HG03064 (cell line): Measurements from ENCODE around the gene RPS18.

Source experiments
- ATAC-seq: cut with Tn5 transposase; IDR thresholded peaks from one replicate; pipeline ENCODE4 v1.9.1; 2021; ENCODE audit warnings: low read depth; ENCODE audit not compliant: unreplicated experiment

The RPS18 gene

DNA sequence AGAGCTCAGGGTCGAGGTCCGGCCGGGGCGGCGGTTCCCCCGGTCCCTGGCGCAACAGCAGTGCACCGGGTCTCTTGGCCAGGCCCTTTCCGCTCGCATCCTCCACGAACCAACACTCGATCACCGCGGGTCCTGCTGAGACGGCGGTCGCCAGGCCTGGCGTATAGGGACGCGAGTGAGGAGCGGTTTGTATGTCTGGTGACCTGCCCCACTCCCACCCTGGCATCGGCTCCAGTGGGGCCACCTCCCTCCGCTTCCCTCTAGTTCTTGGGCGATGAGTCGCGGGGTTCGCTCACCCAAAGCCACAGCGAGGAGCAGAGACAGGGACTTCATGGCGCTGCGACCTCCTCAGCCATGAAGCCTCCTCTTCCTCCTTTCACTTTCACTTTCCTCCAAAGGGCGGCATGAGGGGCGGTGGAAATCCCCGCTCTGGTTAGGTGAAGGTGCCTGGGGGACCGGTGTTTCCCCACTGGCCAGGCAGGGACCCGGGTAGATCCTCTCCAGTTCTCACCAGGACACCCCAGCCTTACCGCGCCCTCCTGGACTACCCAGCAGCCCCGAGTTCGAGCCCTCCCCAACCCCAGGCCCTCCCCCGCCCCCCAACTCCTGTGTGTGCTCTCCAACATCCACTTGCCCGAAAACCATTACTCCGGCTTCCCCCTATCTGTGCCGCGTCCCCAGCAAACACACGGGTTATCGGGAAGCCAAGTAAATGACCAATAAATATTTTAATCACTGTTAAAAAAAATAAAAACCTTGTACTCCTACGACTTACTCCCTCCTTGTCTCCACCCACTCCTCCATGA is 42.0 kb downstream of the RPS18 start, which contains the start of gene TAPBP:
Gene TAPBP (minus strand): TSS at position 370 of the 806 bp plus-strand sequence. CDS start 37 bp downstream, at position 333.
- peak; percentile 30 for ATAC-seq

DNA sequence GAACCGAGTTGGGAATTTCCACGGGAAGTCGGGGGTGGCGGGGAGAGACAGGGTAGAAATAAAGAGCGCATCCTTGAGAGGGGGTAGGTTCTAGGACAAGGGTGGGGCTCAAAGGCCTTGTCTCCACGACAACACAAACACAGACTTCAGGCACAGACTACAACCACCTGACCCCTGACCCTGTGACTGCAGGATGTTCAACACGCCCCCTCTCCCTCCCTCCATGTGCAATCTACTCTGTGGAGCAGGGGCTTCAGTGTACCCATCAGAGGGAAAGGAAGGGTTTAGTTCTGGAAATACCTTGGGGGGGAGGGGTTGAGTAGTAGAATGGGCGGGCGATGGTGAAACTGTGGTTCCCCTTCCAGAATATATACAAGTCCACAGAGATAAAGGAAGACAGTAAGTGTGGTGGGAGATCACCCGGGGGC is 42.7 kb downstream of the RPS18 start:
- no peak for ATAC-seq

DNA sequence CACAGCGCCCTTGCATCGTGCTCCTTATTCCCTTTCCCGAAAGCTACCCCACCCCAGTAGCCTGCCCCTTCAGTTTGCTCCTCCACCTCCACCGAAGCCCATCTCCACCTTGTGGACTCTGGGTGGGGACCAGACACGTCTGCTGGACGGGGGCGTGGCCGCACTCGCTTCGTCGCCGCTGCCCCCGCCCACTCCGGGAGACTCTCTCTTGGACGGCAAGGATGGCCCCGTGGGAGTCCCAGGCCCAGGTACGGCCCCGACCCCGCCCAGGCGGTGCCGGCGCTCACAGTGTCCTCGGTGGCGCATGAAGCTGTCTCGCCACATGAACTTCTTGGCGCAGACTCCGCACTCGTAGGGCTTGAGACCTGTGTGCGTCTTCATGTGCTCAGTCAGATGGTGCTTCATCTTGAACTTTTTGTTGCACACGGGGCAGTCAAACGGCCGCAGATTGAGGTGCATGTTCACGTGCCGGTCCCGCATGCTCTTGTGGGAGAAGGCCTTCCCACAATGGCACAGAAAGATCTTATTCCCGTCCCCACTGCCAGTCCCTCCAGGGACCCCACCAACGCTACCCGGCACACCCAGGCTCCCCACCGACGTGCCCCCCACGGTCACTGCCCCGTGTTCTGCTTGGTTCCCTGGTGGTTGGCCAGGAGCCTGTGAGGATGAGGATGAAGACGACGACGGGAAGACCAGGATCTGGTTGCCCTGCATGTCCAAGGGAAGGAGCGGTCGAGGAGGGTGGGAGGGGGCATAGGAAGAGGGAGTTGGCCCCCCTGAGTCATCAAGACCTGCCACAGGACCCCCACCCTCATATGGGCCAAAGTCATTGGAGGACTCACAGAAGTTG is 43.3 kb downstream of the RPS18 start:
- no peak for ATAC-seq

DNA sequence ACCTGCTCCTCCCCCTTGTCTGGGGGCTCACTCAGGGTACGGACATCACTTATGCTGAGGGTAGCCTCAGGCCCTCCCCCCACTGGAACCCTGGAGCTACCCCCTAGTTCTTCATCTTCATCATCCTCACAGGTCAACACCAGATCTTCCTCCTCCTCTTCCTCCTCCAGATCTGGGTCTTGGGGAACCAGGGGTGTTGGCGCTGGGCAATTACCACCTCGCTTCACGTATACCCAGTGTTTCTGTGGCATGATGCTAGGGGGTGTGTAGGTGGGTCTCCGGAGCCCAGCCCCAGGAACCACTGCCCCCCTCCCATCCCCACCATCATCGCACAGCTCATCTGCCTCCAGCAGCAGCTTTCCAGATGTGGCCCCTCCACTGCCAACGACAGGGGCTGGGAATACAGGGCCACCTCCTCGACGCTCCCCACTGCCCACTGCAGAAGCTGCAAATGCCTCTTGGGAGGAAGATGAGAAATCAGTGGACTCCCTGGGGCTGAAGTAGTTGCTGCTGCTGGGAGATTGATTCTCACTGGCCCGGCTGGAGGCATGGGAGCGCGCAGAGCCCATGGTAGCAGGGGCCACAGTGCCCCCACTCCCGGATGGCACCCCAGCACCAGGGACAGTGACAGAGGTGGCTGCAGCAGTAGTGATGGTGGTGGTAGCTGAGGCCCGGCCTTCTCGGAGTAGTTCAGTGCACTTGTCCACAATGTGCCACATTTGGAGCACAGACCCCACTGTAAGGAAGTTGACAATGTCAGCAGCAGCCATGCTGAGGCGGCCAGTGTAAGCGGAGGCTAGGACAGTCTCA is 44.1 kb downstream of the RPS18 start:
- ATAC-seq = no peak

DNA sequence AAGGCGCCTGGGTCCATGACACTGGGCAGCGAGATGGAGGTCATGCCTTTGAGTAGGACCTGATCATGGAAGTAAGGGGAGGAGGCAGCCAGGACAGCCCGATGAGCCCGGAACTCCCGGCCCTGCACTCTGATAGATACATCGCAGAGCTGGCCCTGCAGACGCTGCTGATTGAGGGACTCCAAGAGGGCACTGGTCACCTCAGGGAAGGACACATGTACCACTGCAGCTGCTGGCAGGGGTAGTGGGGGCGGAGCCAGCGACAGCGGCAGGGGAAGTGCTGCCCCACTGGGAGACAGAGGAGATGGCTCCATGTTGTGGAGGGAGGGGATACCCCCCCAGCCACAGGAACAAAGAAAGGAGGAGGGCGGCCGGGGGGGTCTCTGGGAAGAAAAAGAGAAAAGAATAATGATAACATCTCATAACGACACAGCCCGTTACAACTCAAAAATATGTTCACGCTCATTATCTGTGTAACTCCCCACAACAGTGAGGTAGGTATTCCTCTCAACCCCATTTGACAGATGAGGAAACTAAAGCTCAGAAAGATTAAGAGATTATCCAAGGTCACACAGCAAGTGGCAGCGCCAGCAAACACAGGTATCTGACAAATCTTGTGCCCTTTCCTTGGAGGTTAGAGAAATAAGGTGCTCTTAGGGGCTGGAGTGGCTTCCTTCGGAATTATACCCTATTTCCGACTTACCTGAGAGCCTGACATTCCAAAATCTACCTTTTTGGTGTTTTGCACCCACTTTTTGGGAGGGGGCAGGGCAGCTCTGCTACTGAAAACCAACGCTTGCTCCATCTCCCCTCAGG is 44.9 kb downstream of the RPS18 start:
- ATAC-seq = no peak

DNA sequence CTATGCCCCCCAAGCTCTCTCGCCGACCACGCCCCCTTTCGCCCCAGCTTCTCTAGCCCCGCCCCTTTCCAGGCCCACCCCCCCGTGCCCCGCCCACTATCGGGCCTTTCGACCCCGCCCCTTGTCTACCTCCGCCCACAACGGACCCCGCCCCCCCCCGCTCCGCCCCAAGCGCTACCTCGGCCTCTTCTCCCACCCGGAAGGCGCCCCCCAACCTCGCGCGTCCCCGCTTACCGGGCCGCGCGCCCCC is 45.5 kb downstream of the RPS18 start:
- ATAC-seq = no peak

DNA sequence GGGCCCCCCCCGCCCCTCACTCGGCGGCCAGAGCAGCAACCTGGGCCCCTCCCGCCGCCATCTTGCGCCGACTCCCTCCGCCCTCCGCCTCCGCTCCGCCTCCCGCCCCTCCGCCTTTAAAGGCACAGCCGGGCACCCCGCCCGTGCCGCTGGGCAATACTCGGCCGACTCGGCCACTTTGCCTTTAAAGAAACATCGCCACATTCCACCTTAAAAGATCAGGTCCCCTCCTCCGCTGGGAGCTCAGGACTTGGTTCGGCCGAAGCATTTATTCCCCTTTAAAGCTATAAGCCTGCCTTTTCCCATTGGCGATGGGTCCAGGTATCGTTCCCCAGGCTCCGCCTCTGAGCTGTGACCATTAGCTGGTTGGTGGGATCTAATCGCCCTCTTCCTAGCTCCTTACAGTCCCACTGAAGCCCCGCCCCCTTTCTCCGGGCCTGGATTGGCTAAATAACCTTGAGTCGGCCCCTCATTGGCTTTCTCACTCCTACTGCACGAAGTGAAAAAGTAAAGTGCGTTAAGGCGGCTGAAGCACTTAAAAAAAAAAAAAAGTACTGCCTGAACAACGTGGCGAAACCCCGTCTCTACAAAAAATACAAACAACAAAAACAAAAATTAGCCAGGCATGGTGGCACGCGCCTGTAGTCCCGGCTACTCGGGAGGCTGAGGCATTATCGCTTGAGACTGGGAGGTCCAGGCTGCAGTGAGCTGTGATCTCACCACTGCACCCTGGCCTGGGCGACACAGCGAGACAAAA is 46.0 kb downstream of the RPS18 start, which contains the start of gene ZBTB22:
Gene ZBTB22 (minus strand): TSS at position 76 of the 757 bp plus-strand sequence. CDS start 828 bp downstream, outside the sequence.
- ATAC-seq = peak; percentile 45

DNA sequence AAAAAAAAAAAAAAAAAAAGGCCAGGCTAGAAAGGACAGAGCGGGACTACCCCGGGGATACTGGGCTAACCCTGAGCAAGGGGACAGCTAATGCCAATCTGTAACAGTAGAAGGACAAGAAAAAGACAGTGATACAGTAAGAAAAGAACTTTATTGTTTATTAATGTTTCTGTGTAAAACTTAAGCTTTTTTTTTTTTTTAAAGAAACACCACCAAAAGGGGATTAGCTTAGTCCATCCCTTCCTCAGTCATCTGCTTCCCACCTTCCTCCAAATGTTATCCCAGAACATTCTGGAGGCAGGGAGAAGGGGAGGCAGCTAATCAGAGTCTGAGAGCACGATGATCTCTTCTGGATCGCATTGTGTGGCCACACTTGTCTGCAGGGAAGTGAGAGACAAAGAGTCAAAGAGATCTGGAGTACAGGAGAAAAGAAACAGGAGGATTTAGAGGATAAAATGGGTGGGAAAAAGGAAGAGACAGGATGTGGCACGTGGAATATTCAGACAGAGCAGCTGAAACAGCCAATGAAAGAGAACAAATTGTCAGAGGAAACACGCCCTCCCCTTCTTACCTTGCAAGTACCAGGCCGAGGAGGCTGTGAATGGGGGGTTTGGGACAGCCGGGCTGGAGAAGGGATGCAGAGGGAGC is 46.7 kb downstream of the RPS18 start:
- ATAC-seq = no peak

DNA sequence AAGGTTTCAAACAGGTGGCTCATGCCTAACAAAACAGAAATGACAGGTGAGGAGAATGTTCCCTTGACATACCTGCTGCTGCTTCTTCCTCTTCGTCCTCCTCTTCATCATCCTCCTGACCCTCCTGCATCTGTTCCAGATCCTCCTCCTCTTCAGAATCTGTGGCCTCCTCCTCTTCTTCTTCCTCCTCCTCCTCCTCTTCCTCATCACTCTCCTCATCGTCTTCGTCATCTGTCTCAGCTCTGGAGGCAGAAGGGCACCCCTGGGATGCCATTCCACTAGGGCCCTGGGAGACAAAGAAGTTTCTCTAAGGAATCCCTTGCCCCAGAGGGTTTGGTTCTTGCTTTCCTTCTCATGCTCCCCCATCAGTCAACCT is 48.1 kb downstream of the RPS18 start:
- no peak for ATAC-seq

DNA sequence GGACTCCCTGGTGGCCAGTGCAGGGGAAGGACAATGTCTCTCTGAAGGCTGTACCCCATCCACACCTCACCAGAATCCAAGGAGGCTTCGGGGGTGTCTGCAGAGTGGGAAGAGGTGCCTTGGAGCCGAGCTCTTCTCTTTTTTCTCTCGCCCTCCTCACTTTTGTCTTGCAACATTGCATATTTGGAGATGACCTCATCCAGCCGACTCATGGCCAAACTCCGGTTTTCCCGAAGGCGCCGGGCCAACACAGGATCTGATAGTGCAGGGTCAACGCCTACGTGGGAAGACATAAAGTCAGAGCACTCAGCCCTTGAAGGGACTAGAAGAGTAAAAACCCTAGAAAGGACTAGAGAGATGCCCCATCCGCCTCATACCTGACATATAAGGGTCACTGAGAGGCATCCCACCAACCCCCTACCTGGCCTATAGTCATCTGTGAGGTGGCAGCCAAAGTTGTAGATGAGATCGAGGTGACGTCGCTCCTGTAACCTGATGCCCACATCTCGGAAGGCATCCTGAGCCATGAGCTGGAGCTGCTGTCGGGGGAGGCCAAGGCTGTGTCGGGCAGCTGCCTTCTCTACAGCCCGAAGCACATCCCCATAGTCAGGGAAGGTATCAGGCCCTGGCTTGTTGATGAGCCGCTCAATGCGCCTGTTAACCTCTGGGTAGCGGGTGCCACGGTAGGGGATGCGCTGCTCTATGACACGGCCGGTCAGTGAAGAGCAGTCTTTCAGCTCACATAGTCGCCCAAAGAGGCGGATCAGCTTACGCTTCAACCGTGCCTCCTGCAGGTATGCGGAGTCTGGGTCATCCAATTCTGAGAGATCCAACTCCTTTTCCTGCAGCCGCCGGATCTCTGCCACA is 48.7 kb downstream of the RPS18 start:
- ATAC-seq = no peak

DNA sequence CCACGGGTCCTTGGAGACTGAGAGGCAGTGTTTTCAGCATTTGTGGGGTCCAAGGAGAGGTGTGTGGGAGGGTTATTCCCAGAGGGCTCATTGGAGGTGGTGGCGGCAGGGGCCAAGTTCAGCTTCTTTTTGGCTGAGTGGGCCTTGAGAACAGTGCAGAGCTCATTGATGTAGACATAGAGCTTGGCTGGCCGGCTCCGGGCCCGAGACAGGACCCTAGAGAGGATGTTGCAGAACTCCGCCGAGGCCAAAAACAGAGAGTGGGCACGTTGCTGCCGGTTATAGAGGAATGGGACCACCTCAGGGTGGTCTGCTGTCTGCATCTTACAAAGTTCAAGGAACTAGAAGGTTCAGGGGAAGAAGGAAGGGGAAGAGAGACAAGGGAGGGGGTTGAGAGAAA is 49.4 kb downstream of the RPS18 start:
- no peak for ATAC-seq

DNA sequence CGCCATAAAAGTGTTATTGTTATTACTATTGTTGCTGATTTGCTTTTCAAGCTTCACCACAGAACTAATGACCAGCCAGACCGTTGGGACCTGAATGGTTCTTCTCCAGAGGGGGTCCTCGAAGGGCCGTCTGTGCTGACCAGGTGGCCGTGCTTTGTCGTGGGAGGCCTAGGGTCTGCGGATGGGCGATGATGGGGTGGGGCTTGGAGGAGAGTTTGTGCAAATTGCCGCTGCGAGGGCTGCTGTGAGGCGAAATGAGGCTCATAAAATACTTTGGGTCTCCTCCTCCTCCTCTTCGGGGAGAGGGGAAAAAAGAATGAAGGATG is 51.7 kb downstream of the RPS18 start:
- ATAC-seq = no peak

DNA sequence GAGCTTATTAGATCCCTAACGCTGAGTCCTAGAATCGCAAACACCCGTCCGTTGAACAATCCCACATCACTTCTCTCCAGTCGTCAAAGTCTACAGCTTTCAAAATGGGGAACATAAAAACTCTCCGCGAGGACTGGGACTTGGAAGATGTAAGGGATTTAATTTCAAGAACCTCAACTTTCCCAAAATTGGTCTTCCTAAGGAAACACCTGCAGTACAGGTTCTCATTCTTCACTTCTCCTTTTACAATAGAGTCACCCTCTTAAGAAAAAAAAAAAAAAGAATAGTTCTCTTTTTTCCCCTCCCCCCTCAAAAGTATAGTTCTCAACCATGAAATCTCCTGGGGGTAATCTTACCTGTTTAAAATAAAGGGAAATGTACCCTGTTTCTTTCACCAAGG is 52.2 kb downstream of the RPS18 start:
- ATAC-seq = no peak
